IPS DF 4.7 (cell line): ENCODE data around the gene ARHGAP5.

Experiments used
- DNase-seq: peaks from one replicate; pipeline ENCODE4 v3.0.0-alpha.2; 2013; ENCODE audit warnings: low spot score; ENCODE audit errors: extremely low read depth

ARHGAP5 gene

DNA sequence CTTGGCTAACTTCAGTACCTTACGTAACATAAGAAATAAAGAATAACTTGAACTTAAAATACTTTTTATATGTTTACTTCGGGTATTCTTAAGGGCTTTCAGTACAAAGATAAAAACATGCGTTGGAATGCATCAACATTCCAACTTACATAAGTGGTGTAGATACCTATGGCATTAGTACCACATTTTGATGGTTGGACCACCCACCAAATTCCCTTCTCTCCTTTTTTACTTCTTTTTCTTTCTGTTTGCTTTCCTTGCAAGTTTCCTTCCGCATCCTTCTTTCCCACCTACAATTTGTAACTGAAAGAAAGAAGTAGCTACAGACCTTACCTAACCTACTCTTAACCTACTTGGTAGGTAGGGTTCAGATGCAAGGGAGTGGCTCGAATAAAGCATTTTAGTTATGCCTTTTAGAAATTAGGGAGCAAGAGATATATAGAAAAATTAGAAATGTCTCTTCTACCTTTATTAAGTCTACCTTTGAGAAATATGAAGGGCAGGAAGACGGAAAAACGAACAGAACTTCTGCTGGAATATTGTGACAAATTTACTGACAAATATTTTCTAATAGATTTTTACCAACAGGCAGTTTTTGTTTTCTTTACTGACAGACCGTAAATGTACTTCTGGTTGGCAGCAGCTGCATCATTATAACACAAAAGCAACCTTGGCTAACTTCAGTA, 2.1 kb upstream of the ARHGAP5 start:
- no peak for DNase-seq

DNA sequence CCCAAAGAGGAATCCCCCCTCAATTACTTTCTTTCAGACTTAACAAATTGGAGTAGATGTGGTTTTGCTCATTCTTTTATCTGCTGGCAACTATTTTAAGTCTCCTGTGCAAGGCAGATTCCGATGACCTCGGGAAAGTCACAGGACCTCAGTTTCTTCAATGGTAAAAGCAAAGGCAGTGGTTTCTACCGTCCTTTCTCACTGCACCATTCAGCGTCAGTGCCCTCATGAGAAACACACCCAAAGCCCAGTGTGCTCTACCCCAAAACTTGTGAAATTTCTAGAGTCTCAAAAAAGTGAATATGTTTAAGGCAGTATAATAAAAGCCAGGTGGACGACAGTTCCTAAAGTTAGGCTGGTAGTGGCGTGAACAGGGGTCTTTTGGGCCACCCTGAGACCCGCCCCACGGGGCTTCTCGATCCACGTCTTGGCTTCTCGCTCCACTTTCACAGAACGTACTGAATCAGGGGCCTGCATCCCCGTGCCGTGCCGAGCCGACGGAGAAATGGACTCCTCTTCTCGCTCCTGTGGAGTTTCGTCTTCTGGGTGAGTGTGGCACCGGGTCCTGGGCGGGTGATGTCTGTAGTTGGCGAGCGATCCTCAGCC, 1.3 kb upstream of the ARHGAP5 start:
- DNase-seq: no peak

DNA sequence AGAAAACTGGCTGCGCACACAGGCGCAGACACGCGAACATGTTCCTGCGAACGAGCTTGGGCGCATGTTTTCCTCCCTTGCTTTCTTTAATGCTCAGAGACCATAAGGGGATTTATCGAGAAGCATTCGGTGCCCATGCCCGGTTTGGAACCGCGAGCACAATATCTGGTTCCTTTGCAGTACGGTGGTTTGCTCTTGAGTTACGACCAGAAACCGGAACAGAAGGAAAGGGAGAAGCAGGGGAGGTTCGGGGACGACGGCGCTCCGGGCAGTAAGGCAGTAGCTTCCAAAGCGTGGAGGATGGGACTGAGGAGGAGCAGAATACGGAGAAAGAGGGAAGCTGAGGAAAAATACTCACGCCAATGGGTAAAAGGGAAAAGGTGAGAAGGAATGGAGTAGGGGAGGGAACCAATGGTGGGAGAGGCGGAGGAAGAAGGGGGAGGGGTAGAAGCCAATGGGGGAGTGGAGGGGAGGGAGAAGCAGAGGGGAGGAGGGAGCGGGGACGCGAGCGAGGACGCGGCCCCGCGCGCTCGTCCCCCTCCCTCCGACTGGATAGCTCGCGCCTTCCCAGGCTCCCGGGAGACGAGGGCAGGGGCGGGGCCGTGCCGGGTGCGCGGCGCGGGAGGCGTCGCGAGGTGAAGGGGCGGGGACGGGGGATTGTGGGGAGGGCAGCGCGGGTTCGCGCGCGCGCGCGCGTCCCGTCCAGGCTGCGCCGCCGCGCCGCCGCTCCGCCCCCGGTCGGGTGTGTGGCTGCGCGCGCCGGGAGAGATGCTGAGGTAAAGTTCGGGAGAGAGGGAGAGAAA, 625 bp upstream of the ARHGAP5 start:
- peak; percentile 71 for DNase-seq

DNA sequence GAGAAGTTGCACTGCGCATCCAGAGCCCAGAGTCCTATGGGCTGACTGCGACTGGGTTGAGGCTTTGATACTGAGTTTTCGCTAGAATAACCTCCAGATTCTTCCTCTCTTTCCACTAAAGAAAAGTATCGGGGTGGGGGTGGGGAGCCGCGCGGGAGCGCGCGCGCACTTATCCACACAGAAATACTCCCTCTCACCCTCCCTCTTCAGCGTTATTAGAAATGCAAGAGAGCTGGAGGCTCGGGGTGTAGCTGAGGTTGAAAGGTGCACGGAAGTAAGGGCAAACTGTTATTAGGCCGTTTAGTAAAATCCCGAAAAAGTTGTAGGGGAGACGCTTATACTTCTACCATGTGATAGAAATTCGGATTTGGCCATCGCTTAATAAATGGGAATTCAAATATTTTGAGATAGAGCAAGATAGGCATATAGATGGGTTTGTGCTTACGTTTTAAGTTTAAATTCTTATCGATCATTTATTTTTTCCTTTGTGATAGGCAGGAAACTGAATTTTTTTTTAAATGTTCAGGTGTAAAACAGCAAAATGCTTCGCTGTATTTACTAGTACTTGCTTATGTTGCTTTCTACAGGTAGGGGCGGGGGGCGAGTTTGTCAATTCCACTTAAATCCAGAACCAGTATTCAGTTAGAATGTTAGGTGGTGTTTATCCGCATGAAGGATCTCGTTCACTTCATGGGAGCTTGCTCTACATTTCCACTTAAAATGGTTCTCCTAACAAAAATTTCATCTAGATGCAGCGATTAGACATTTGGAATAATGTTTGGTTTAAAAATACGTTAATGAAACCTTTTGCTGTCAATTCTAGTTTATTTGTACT, 1.1 kb downstream of the ARHGAP5 start:
- DNase-seq: no peak

DNA sequence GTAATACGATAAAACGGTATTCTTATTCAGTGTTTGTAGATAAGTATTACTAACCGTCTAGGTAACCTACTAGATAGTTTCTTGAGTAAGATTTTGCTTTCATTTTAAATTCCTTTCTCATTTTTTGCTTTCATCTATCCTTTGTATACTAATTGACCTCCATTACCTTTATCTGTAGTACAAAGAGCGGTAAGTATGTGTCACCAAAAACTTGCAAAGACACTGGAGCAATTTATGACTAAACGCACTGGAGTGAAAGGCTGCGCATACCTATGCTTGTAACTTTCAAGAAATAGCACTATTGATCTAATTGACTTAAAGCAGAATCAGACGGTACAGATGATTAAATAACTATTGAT, 1.7 kb downstream of the ARHGAP5 start:
- no peak for DNase-seq

DNA sequence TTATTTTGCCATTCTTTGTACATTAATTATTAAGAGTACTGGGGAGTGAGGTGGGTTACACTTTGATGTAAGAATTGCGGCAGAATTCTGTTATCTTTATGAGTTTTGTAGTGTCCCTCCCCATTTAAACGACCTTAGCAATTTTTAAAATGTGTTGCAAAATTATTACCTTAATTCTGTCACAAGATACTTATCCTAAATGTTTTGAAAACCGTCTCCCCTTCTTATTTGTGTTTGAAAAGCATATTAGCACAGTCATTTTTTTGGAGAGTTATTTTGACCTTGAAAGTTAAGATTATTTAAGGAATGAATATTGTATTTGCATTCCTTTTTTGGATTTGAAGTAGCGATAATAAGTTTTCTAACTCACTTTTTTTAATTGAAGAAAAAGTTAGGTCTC, 2.2 kb downstream of the ARHGAP5 start:
- DNase-seq: no peak

DNA sequence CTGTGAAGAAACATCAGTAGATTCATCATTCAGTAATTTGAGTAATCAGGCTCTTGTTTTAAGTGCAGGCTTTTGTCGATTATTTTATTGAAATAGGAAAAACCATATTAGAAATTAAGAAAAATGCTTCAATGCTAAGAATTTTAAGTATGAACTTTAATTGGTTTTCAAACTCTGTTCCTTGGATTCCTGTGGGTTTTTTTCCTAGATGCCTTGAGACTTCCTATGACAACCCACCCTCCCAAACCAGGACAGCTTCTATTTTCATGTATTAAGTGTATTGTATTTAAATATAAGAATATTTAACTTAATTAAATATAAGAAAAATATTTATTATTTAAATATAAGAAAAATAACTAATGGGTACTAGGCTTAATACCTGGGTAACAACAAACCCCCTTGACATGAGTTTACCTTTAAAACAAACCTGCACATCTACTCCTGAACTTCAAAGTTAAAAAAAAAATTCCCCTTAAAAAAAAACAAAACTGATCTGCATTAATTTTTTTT, 3.0 kb downstream of the ARHGAP5 start:
- no peak for DNase-seq

DNA sequence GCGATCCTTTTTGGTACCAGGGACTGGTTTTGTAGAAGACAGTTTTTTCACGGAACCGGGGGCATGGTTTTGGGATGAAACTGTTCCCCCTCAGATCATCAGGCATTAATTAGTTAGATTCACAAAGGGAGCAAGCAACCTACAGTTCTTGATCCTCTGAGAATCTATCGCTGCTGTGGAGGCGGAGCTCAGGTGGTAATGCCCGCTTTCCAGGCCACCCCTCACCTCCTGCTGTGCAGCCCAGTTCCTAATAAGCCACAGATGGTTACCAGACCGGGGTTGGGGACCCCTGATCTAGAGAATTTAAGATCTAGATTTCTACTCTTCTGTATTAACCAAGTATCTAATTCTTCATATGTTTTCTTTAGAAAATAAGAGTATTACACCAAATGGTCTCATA, 4.8 kb downstream of the ARHGAP5 start:
- DNase-seq: no peak

DNA sequence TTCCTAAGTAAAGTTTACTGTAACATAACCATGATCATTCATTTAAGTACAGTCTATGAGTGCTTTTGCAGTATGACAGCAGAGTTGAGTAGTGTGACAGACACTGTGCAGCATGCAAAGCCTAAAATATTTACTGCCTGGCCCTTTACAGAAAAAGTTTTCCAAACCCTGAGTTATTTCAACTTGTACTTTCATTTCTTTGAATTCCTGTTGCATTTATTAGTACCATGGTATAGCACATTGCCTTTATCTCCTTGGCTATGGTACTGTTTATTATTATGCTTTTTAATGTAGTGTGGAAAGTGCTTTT, 6.2 kb downstream of the ARHGAP5 start:
- no peak for DNase-seq

DNA sequence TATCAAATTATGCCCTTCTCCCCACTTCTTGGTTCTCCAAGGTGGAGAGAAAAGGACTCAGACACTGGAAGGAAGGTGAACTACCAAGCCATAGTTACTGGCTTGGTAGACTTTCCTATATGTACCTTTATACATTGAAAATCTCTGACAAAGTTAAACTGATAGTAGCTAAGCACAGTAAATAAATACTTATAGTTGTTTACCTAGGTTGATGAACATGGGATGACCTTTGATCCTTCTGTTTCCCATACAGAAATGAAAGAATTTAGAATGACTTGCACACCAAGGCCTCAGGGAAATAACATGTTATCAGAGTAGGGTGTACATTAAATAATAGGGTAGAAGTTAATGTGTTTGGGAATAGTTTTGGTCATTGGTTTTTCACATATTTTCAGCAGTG, 6.7 kb downstream of the ARHGAP5 start:
- no peak for DNase-seq

DNA sequence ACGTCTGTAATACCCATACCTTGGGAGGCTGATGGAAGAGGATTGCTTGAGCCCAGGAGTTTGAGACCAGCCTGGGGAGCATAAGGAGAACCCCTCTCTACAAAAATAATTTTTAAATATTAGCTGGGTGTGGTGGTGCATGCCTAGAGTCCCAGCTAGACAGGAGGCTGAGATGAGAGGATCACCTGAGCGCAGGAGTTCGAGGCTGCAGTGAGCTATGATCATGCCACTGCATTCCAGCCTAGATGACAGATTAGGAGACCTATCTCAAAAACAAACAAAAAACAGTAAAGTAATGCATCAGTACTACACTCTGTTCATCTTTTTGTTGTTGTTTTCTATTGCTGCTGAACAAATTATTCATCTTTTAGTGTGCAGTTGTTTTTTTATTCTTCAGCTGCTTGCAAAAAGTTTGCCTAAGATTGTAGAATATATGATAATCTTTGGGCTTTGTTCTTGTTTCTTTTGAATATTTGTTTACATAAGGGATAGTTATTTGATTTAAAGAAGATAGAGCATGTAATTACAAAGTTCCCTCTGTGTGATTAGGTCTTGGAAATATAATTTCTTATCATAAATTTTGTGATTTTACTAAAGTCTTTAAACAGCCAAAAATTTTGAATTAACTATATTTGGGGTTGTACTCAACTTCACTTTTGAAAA, 8.2 kb downstream of the ARHGAP5 start:
- DNase-seq: no peak

DNA sequence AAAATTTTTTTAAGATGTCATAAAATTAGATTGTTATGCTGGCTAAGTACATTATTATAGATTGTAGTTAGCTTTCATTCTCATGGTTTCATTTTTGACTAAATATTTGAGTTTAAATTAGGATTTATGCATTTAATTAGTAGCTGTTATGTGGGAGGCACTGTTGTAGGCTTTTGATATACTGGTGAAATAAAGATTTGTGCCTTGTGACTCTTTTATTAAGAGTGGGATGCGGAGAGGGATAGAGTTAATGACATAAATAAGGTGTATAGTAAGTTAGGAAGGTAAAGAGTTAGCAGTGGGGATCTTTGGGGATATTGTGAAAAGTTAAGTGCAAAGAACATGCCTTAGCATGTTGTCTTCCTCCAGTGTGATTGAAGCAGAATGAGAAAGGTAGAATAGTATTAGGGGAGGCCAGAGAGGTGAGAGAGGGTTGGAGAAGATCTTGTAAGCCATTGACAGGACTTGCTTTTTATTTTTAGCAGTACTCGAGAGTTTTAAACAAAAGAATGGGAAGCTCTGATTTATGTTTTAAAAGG, 8.8 kb downstream of the ARHGAP5 start:
- DNase-seq: no peak

DNA sequence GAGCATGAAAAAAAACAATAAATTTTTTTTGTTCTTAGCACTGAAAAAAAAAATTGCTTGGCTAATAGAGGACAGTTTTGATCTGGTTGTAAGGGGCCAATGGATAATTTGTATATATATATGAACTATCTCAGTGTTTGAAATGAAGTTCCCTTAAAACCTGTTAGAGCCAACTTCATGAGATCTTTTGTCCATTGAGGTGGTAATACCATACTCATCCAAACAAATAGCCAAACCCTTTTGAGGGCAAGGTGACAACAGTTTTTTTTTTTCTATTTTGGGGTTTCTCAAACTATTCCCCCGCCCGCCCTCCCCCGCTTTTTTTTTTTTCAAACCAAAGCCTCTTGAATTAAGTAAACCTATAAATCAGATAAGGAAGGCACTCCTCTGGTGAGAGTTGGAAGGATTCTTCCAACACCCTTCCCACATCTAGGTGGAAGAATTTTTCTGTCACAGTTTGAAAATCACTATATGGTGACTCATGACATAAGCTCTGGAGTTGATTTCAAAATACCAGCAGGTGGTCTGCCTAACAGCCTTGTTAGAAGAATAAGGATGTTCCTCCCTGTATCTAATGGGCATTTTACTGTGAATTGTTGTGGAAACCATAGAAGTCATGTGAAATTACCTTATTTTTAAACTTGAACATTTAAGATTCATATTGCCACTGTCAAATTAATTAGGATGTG, 10.2 kb downstream of the ARHGAP5 start:
- no peak for DNase-seq

DNA sequence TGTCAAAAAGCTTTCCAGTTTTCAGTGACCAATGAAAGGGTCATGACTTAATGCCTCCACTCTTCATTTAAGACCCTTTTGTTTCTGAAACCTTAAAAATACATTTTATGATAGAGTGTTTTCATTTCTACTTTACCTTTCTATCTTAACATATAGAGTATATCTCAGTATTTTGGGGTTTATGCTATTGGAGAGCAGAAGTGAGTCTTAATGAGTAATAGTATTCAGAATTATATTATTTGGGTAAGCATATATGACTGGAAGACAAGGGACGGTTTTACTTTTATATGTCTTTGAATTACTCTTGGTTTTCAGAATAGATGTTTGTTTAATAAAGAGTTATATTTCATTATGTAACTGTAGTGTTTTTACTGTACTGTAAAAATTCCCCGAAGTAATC, 10.8 kb downstream of the ARHGAP5 start:
- DNase-seq: no peak

DNA sequence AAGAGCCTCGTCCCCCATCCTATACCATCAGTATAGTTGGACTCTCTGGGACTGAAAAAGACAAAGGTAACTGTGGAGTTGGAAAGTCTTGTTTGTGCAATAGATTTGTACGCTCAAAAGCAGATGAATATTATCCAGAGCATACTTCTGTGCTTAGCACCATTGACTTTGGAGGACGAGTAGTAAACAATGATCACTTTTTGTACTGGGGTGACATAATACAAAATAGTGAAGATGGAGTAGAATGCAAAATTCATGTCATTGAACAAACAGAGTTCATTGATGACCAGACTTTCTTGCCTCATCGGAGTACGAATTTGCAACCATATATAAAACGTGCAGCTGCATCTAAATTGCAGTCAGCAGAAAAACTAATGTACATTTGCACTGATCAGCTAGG, 13.6 kb downstream of the ARHGAP5 start:
- no peak for DNase-seq

DNA sequence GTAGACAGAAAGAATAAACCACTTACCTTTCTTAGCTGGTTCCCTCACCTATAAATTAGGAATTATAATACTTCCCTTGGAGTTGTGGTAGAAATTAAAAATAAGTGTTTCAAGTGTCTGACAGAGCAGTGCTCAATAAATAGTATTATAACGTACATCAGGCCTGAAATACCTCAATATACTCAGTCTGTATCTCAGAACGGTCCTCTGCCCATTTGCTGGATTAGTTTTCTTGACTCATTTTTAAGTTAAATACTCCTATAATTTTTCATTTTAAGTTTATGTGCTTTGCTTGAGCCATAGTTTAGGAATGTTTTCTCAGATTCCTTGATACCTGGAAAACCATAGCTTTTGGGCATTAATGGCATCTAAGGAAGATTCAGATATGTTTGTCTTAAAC, 22.4 kb downstream of the ARHGAP5 start:
- DNase-seq: no peak

DNA sequence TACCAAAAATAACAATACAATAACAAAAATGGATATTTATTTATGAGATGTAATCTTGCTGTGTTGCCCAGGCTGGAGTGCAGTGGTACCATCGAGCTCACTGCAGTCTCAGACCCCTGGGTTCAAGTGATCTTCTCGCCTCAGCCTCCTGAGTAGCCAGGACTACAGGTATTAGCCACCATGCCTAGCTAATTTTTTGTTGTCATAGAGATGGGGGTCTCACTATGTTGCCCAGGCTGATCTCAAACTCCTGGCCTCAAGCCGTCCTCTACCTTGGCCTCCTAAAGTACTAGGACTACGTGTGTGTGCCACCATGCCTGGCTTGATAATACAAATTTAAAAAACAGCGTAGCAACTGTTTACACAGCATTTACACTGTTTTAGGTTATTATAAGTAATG, 23.1 kb downstream of the ARHGAP5 start:
- DNase-seq: no peak

DNA sequence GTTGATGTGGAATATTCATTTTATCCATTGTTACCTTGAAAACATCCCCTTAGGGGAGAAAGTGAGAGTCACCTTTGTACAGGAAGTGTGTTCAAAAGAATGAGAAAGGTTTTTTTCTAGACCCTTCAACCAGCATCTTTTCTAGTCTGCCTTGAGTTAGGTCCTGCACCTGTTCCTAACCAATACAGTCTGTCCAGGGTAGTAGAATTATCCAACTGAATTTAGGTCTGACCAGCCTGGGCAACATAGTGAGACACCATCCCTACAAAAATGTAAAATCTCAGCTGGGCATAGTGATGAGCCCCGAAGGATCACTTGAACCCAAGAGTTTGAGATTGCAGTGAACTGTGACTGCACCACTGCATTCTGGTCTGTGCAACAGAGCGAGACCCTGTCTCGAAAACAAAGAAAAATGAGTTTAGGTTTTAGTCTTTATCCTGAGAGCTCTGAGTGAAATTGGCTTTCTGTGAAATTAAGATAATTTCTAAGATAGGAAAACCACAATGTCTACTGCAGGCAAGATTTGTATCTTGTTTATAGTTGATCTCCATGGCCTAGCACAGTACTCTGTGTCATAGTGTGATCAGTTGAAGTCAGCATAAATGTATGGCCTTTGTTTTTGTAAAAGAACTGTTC, 25.2 kb downstream of the ARHGAP5 start:
- no peak for DNase-seq

DNA sequence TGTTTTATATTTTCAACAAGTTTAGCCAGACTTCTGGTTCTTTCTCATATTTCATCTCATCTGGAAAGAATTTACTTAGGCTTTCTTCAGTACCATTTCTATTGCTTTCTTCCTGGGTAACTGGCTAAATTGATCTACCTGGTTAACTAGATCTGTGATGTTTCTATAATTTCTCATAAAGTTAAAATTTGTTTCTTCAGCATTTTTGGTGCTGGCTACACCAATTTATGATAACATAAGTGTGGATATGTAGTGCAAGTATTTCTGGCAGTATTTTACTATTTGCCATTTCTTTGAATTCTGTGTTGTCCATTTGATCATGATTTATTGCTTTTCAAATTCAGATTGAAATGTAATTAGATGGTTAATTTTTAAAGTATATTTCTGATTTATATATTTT, 25.9 kb downstream of the ARHGAP5 start:
- no peak for DNase-seq

DNA sequence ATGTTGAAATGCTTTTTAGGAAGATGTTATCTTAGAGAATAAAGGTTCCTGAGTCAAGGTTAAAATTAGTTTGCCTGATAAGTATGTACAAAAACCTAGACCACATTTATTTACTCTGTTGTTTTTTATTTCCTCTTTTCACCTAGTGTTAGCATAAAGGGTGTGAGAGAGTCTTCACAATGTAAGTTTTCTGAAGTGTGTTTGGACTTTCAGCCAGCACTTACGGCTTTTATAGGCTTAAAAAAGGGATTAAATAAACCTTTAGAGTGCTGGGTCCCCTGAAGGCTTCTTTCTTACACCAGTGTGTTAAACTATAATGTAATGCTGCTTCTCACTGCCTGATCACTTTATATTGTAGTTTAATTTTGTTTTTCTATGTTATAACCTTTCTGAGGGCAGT, 27.2 kb downstream of the ARHGAP5 start:
- DNase-seq: no peak
